GM21515 (cell line): ENCODE results near the gene EXOC4.
A peak's percentile ranks its signal among the peaks of the same experiment; 100 is the strongest.

Experiments used
- ATAC-seq: cut with Tn5 transposase; IDR thresholded peaks from one replicate; pipeline ENCODE4 v1.9.1; 2021; ENCODE audit not compliant: unreplicated experiment

EXOC4 gene

GRCh38 chr7:133742709-133743538, 490.0 kb downstream of the EXOC4 start:
- ATAC-seq, result no peak

GRCh38 chr7:133744451-133744850, 491.6 kb downstream of the EXOC4 start:
- no peak for ATAC-seq

- no peak for ATAC-seq
These were observed 493.4 kb downstream of the EXOC4 start for GRCh38 chr7:133746305-133746704.

- ATAC-seq, result no peak
These were observed 494.0 kb downstream of the EXOC4 start for GRCh38 chr7:133746847-133747246.

GRCh38 chr7:133748443-133749407, 495.8 kb downstream of the EXOC4 start:
- ATAC-seq, result no peak

GRCh38 chr7:133750287-133750686, 497.4 kb downstream of the EXOC4 start:
- no peak for ATAC-seq

GRCh38 chr7:133751079-133751478, 498.2 kb downstream of the EXOC4 start:
- no peak for ATAC-seq

GRCh38 chr7:133753513-133753912, 500.6 kb downstream of the EXOC4 start:
- no peak for ATAC-seq

- ATAC-seq, result no peak
These were observed 501.8 kb downstream of the EXOC4 start for GRCh38 chr7:133754708-133755107.

- no peak for ATAC-seq
These were observed 503.0 kb downstream of the EXOC4 start for GRCh38 chr7:133755901-133756300.

- no peak for ATAC-seq
These were observed 508.6 kb downstream of the EXOC4 start for GRCh38 chr7:133761443-133761842.

GRCh38 chr7:133763076-133763640, 510.3 kb downstream of the EXOC4 start:
- ATAC-seq, result no peak

- ATAC-seq, result no peak
These were observed 516.8 kb downstream of the EXOC4 start for GRCh38 chr7:133769668-133770067.

GRCh38 chr7:133770863-133771492, 518.1 kb downstream of the EXOC4 start:
- ATAC-seq, result no peak

- ATAC-seq, result no peak
These were observed 519.0 kb downstream of the EXOC4 start for GRCh38 chr7:133771788-133772419.

GRCh38 chr7:133773601-133774000, 520.7 kb downstream of the EXOC4 start:
- ATAC-seq, result no peak

- no peak for ATAC-seq
These were observed 522.3 kb downstream of the EXOC4 start for GRCh38 chr7:133775201-133775600.

- no peak for ATAC-seq
These were observed 523.4 kb downstream of the EXOC4 start for GRCh38 chr7:133776266-133776665.

GRCh38 chr7:133777701-133778100, 524.8 kb downstream of the EXOC4 start:
- no peak for ATAC-seq

- peak; percentile 79 for ATAC-seq
These were observed 525.6 kb downstream of the EXOC4 start for GRCh38 chr7:133778472-133778871.
